ENCODE data around the gene ZNF454. TPM values are rescaled to one million over a fixed set of nuclear protein-coding genes. Genes with fewer than 3 reads are reported as not detected.

ZNF454 gene
- total and polyA plus RNA-seq, 8 donors, result 0.45 to 46.7 (median 0.87) TPM; not detected in 1

DNA sequence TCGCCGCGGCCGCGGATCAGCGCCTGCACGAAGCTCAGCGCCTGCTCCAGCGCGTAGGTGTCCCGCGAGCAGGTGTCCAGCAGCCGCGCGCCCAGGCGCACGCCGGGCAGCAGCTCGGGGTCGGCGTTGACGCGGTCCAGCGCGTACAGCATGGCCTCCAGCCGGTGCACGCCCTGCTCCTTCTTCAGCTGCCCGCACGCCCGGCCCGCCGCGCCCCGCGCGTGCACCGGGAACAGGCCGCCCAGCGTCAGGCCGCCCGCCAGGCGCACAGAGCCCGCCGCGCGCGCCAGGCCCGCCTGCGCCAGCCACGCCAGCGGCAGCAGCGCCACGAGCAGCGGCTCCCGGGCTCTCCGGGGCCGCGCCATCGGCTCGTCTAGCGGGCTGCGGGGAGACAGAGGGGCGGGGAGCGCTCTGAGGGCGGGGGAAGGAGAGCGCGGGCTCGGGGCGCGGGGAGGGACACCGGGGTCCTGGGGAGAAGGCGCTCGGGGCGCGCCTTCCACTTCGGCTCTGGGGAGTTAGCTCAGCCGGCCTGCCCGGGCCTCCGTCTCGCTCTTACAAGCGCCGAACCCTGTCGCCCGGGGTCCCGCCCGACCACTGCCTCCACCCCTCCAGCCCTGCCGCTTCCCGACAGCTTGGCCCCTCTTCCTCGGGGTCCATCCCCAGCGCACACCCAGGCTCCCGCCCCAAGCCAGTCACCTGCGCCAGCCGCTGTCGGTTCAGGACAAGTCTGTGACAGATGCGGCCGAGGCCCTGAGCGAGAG is 53.8 kb downstream of the ZNF454 start, which contains the start of gene GRM6:
Gene GRM6 (minus strand): TSS at position 741 of the 761 bp plus-strand sequence. CDS start 376 bp downstream, at position 365.
- Histone ChIP-seq H3K36me3 (no peaks in the 10 kb centered on the region), H3K4me3 (no peak within 1 kb of the TSS), H3K27me3 (peaks cover 0 to 58% (median 26%) of the 10 kb centered on the region in 3 donors), H3K27ac (no peak within 1 kb of the TSS), H3K9me3 (peaks cover 0 to 58% (median 44%) of the 10 kb centered on the region in 4 donors), H3K4me1 (peaks cover 0 to 6% (median 2%) of the 10 kb centered on the region in 4 donors)
- intact Hi-C loops (cut with DNase I; ENCODE audit: low total_unique reads), result no loop called here
- TF ChIP-seq POLR2AphosphoS5 (IDR thresholded peaks at IDR 0.05) (no peak), POLR2A (IDR thresholded peaks at IDR 0.05) (no peak), EP300 (IDR thresholded peaks at IDR 0.05) (no peak)
- TF ChIP-seq, protein P1, sequence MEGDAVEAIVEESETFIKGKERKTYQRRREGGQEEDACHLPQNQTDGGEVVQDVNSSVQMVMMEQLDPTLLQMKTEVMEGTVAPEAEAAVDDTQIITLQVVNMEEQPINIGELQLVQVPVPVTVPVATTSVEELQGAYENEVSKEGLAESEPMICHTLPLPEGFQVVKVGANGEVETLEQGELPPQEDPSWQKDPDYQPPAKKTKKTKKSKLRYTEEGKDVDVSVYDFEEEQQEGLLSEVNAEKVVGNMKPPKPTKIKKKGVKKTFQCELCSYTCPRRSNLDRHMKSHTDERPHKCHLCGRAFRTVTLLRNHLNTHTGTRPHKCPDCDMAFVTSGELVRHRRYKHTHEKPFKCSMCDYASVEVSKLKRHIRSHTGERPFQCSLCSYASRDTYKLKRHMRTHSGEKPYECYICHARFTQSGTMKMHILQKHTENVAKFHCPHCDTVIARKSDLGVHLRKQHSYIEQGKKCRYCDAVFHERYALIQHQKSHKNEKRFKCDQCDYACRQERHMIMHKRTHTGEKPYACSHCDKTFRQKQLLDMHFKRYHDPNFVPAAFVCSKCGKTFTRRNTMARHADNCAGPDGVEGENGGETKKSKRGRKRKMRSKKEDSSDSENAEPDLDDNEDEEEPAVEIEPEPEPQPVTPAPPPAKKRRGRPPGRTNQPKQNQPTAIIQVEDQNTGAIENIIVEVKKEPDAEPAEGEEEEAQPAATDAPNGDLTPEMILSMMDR (IDR thresholded peaks at IDR 0.05), result no peak
- WGBS, 5 donors, result 3 to 12% (median 4%) methylated on average over 18 to 97 of the region's 97 CpGs
- DNase-seq, result peak in 1 of 2 donors; percentile 25

DNA sequence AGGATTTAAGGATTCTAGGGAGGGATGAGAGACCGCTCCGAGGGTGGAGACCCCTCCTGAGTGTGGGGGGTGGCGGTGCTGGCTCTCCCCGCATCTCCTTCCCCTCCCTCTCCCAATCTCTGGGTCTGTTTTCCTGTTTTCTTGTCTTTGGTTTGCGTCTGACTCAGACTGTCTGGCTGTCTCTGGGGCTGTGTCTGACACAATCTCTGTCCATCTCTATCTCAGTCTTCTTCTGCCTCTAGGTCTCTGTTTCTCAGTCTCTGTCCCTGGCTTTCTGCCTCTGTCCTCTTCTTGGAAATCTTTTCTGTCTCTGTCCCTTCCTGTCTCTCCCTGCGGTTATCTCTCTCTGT is 54.3 kb downstream of the ZNF454 start:
- 10 to 20% (median 15%) methylated on average over 6 of the region's 6 CpGs for WGBS, 5 donors
- no peak for DNase-seq
- Histone ChIP-seq H3K27me3 (peaks cover 0 to 58% (median 26%) of the 10 kb centered on the region in 3 donors), H3K4me1 (peaks cover 0 to 6% (median 2%) of the 10 kb centered on the region in 4 donors), H3K36me3 (no peaks in the 10 kb centered on the region), H3K4me3 (no peak overlapping the region), H3K9me3 (peaks cover 0 to 55% (median 44%) of the 10 kb centered on the region in 4 donors), H3K27ac (no peak overlapping the region)
- intact Hi-C loops (cut with DNase I; ENCODE audit: low total_unique reads), result no loop called here
- TF ChIP-seq EP300 (IDR thresholded peaks at IDR 0.05) (no peak), POLR2AphosphoS5 (IDR thresholded peaks at IDR 0.05) (no peak), POLR2A (IDR thresholded peaks at IDR 0.05) (no peak)
- TF ChIP-seq, protein P1 (IDR thresholded peaks at IDR 0.05), result no peak

DNA sequence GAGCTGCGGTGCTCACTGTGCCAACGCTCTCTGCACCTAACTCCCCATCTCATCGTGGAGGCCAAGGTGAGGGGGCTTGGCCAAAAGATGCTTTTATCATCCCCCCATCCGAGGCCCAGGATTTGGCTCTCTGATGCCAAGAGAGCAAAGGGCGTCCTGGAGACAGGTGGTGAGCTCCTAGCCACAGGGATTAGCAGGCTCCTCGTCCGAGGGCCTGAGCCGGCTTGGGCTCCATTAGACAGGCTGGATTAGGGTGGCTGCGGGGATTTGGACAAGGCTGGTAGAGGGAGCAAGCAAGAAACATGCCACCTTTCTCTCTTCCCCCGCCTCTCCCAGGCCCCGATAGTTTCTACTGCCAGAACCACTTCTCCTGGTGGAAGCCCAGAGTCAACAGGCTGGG is 55.2 kb downstream of the ZNF454 start:
- WGBS, 5 donors, result 67 to 75% (median 70%) methylated on average over 11 of the region's 11 CpGs
- Histone ChIP-seq H3K4me1 (peaks cover 0 to 6% (median 2%) of the 10 kb centered on the region in 4 donors), H3K4me3 (no peak overlapping the region), H3K27ac (no peak overlapping the region), H3K9me3 (peaks cover 0 to 53% (median 39%) of the 10 kb centered on the region in 4 donors), H3K36me3 (no peaks in the 10 kb centered on the region), H3K27me3 (peaks cover 0 to 58% (median 26%) of the 10 kb centered on the region in 3 donors)
- DNase-seq, result no peak
- intact Hi-C loops (cut with DNase I; ENCODE audit: low total_unique reads), result no loop called here
- TF ChIP-seq, protein P1 (IDR thresholded peaks at IDR 0.05), result no peak
- TF ChIP-seq POLR2A (IDR thresholded peaks at IDR 0.05) (no peak), POLR2AphosphoS5 (IDR thresholded peaks at IDR 0.05) (no peak), EP300 (IDR thresholded peaks at IDR 0.05) (no peak)

DNA sequence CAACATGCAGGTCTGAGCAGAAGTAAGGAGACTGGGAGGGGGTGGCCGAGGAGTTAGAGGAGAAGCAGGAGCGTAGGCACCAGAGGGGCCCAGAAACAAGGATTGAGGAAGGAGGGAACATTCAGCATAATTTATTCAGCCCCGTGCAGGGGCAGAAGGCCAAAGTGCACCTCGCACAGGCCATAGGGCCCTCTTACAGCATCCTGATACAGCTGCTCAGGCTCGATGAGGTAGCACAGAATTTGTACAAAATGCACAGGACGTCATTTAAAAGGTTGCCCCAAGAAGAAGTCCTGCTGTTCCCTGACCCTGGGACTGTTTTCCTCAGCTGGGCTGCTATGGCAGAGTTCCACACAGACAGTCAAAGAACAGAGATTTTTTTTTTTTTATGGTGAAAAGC is 56.2 kb downstream of the ZNF454 start:
- Histone ChIP-seq H3K4me3 (no peak overlapping the region), H3K27ac (no peak overlapping the region), H3K36me3 (no peaks in the 10 kb centered on the region), H3K9me3 (peaks cover 0 to 51% (median 33%) of the 10 kb centered on the region in 4 donors), H3K27me3 (peaks cover 0 to 51% (median 26%) of the 10 kb centered on the region in 3 donors), H3K4me1 (peaks cover 0 to 6% (median 2%) of the 10 kb centered on the region in 4 donors)
- TF ChIP-seq EP300 (IDR thresholded peaks at IDR 0.05), result no peak
- TF ChIP-seq, protein P1 (IDR thresholded peaks at IDR 0.05), result no peak
- no peak for TF ChIP-seq POLR2A (IDR thresholded peaks at IDR 0.05)
- no peak for TF ChIP-seq POLR2AphosphoS5 (IDR thresholded peaks at IDR 0.05)
- intact Hi-C loops (cut with DNase I; ENCODE audit: low total_unique reads), result no loop called here
- no peak for DNase-seq
- WGBS, 5 donors, result 59 to 71% (median 61%) methylated on average over 6 of the region's 6 CpGs

Measured in stomach (tissue), 9 donors.